Psoas muscle (tissue), 8 donors: ENCODE results near the gene GATA2. TPM values are rescaled to one million over a fixed set of nuclear protein-coding genes. Genes with fewer than 3 reads are reported as not detected.

Source experiments
- ATAC-seq, 4 donors: fragments of 200-7000 bp; cut with Tn5 transposase; one replicate each; pipeline ENCODE4 v1.9.1; 2020; ENCODE audit warnings: moderate library complexity in 3 of 4, mild to moderate bottlenecking in 2 of 4
- DNase-seq, 2 donors: peaks; one replicate each; pipeline ENCODE4 v3.0.0-alpha.2; 2020
- H3K27ac ChIP-seq: fragments of 200-600 bp; one replicate; pipeline ENCODE4 v1.8.0; 2022
- H3K27me3 ChIP-seq, 3 donors: fragments of 200-600 bp in 1 of 3; one replicate each; pipeline versions ENCODE4 v1.6.1 to v1.8.0; 2013 to 2022; ENCODE audit warnings: low read length in 2 of 3, mild to moderate bottlenecking in 2 of 3, moderate library complexity in 1 of 3; ENCODE audit not compliant: insufficient read depth in 3 of 3
- H3K36me3 ChIP-seq, 2 donors: fragments of 200-600 bp in 1 of 2; one replicate each; pipeline versions ENCODE4 v1.6.1 to v1.8.0; 2013 to 2022; ENCODE audit warnings: low read depth in 1 of 2, mild to moderate bottlenecking in 1 of 2, moderate library complexity in 1 of 2; ENCODE audit not compliant: insufficient read depth in 1 of 2
- H3K4me1 ChIP-seq: fragments of 200-600 bp; one replicate; pipeline ENCODE4 v1.8.0; 2022
- H3K4me3 ChIP-seq: fragments of 200-600 bp; one replicate; pipeline ENCODE4 v1.8.0; 2022; ENCODE audit warnings: mild to moderate bottlenecking
- H3K9me3 ChIP-seq: fragments of 200-600 bp; one replicate; pipeline ENCODE4 v1.8.0; 2022
- WGBS, 3 donors: extraction: QIAGEN DNeasy Blood & Tissue Kit; methylation state at CpG; one replicate each; pipeline versions ENCODE4 v1.1.6 to v1.1.7; 2013; 5-methylcytosine and 5-hydroxymethylcytosine counted together
- intact Hi-C, 2 donors: fragments of 100-400 bp; cut with DNase I; formaldehyde crosslinking; loops; one replicate each; pipeline versions ENCODE4 v1.11.0 to v1.14.2; 2022
- polyA plus RNA-seq, 3 donors: library from polyadenylated mRNA; stranded (reverse); fragments of 200-250 nt; gene quantifications; one replicate each; pipeline ENCODE4 v1.2.3, GENCODE V29; 2013
- total RNA-seq, 4 donors: library from RNA; stranded (reverse); fragmentation: NEBNext Ultra II Directional in 2 of 4; extraction: Animal tissue kit (Norgen Biotek cat#: 25700) in 2 of 4; gene quantifications; one replicate each; pipeline versions ENCODE4 v1.2.1 to v1.2.4, GENCODE V29; 2021 to 2023
- TF ChIP-seq, protein P1 (sequence below): fragments of 200-600 bp; IDR thresholded peaks from one replicate; pipeline ENCODE4 v1.8.0; 2022; ENCODE audit warnings: antibody characterized with exemption
- donor health status: healthy with polysubstance abuse.
- donor health status: DM: no; HTN: no; CAD: no; lungs with moderate emphysema.
- donor health status: Bipolar disorder and iron deficiency.
- donor health status: healthy.
- donor health status: DM: yes; HTN: yes; CAD: no.
- donor health status: DM: no; HTN: no; CAD: no.
- donor health status: DM: no; HTN: no; CAD: no.
- donor health status: DM: yes; HTN: yes; CAD: no.

Gene GATA2
- total and polyA plus RNA-seq, 7 donors: 4.2 to 8.8 (median 6.5) TPM

DNA sequence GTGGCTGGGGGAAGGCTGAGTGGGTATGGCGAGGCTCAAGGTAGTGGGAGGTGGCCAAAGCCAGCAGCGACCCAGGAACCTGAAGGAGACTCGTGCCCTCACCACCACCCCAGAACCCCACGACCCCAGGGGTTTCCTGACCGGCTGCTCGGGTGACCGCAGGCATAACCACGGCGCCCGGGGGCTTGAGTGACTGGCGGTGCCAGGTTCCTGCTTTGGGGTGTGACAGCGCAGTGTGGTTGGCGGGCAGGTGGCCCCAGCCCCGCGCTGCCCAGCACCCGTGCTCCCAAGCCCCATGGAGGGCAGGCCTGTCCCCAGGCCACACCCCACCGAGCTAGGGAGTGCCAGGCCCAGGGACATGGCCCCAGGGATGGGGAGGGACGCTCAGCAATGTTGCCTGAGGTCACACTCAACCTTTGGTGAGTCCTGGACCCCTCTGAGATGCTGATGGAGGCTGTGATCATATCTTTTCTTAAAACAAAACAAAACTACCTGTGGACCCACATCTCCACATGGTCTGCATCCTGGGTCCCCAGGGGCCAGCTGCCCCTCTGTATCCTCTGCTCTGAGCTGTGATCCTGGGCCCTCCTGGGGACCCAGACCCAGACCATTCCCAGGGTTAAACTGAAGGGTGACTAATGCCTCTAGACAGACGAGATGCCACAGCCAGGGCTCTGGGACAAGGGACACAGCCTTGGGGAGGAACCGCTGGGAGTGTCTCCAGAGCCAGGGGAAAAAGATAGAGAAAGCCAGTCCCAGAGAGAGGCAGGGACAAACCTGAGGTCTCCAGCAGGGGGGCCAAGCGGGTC is 39.3 kb downstream of the GATA2 start:
- TF ChIP-seq, protein P1, sequence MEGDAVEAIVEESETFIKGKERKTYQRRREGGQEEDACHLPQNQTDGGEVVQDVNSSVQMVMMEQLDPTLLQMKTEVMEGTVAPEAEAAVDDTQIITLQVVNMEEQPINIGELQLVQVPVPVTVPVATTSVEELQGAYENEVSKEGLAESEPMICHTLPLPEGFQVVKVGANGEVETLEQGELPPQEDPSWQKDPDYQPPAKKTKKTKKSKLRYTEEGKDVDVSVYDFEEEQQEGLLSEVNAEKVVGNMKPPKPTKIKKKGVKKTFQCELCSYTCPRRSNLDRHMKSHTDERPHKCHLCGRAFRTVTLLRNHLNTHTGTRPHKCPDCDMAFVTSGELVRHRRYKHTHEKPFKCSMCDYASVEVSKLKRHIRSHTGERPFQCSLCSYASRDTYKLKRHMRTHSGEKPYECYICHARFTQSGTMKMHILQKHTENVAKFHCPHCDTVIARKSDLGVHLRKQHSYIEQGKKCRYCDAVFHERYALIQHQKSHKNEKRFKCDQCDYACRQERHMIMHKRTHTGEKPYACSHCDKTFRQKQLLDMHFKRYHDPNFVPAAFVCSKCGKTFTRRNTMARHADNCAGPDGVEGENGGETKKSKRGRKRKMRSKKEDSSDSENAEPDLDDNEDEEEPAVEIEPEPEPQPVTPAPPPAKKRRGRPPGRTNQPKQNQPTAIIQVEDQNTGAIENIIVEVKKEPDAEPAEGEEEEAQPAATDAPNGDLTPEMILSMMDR: no peak
- peaks cover 0 to 17% (median 7%) of the 10 kb centered on the region in 3 donors for H3K27me3 ChIP-seq
- ATAC-seq: no peak
- no peaks in the 10 kb centered on the region for H3K9me3 ChIP-seq
- no peaks in the 10 kb centered on the region for H3K36me3 ChIP-seq
- H3K4me1 ChIP-seq: no peaks in the 10 kb centered on the region
- intact Hi-C loops: no loop called here
- H3K27ac ChIP-seq: no peak overlapping the region
- WGBS, 3 donors: 80 to 82% (median 81%) methylated on average over 20 to 21 of the region's 21 CpGs
- DNase-seq: no peak
- H3K4me3 ChIP-seq: no peak overlapping the region

DNA sequence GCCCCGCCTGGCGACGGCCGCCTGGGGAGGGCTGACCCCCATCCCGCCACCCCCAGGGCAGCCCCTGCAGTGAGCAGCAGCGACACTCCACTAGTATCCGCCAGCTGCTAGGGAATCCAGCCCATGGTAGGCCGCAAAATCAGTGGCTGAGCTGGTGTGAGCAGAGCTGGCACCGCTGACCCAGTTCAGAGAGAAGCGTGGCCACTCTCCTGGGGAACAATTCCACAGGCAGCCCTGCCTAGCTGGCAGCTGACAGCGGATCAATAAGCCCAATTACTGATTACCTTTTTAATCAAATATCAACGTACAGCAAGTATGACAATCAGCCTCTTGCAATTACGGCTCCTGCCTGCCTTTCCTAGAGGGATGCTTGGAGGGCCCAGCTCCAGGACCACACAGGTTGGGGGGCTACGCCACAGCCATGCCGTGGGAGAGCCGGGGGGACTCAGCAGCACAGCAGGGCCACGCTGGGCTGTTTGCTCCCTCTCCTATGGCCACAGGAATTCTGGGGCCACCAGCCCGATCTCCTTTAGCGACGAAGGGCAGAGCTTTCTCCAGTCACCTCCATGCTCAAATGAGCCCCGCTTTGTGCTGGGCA is 40.2 kb downstream of the GATA2 start:
- H3K4me1 ChIP-seq: no peaks in the 10 kb centered on the region
- no peak for DNase-seq

DNA sequence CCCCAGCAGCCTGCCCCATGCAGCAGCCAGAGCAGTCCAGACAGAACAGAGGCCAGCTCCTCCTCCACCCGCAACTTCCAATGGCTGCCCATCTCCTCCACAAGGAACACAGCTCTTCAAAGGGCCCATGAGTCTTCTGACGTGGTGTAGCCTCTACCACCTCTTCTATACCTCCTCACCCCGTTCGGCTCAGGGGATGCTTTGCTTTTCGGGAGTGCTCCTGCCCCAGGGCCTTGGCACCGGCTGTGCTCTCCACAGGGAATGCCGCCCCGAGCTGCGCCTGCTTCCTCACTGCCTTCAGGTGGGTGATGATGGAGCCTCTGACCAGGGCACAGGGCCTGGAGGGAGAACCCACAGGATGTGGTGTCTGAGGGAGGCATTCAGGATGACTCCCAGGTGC is 40.9 kb downstream of the GATA2 start:
- Histone ChIP-seq H3K4me3 (no peak overlapping the region), H3K9me3 (no peaks in the 10 kb centered on the region), H3K36me3 (no peaks in the 10 kb centered on the region), H3K27ac (no peak overlapping the region), H3K4me1 (no peaks in the 10 kb centered on the region), H3K27me3 (peaks cover 0 to 17% (median 7%) of the 10 kb centered on the region in 3 donors)
- TF ChIP-seq, protein P1: no peak
- 81 to 87% (median 86%) methylated on average over 9 of the region's 9 CpGs for WGBS, 3 donors
- intact Hi-C loops: no loop called here
- DNase-seq: no peak
- ATAC-seq: no peak

More for the DNA sequence above, 40.2 kb downstream of the GATA2 start:
- Histone ChIP-seq H3K9me3 (no peaks in the 10 kb centered on the region), H3K27ac (no peak overlapping the region), H3K4me3 (no peak overlapping the region), H3K36me3 (no peaks in the 10 kb centered on the region), H3K27me3 (peaks cover 0 to 17% (median 7%) of the 10 kb centered on the region in 3 donors)
- intact Hi-C loops: no loop called here
- no peak for ATAC-seq
- TF ChIP-seq, protein P1: no peak
- 80 to 86% (median 85%) methylated on average over 21 of the region's 21 CpGs for WGBS, 3 donors

DNA sequence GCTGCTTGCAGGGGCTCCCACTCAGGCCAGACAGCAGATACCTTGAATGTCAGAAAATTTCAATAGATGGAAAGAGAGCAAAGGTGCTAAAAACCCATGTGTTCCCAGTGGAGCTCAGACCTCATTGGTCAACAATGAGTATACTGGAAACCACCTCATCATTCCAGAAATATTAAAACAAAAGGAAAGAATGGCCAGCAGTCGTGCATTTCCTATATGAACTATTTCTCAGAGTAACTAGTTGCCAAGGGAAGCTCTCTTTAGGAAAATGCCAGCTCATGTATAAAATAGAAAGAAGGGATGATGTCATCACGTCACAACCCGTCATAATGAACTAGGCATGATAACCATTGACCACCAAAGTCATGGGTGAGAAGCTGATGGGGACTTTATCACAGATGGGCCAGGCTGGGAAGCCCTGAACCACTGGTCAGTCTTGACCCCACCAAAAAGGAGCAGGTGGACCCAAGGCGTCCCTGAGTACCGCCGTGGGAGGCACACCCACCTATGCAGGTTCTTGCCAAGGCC is 43.8 kb downstream of the GATA2 start:
- Histone ChIP-seq H3K27me3 (peaks cover 0 to 8% (median 4%) of the 10 kb centered on the region in 3 donors), H3K9me3 (no peaks in the 10 kb centered on the region), H3K4me3 (no peak overlapping the region), H3K36me3 (no peaks in the 10 kb centered on the region), H3K4me1 (no peaks in the 10 kb centered on the region), H3K27ac (no peak overlapping the region)
- DNase-seq (no peak), ATAC-seq (no peak)
- intact Hi-C loops: no loop called here
- 79 to 86% (median 82%) methylated on average over 6 of the region's 6 CpGs for WGBS, 3 donors
- TF ChIP-seq, protein P1: no peak
